GM21381 (cell line): ENCODE data around the gene TGIF1.
"Not testable (repeated sequence)": the region's sequence is repeated elsewhere in the genome, so short reads cannot be mapped to it uniquely, and the experiment has no call there.

ENCODE experiments used
- ATAC-seq: cut with Tn5 transposase; IDR thresholded peaks from one replicate; pipeline ENCODE4 v1.9.1; 2021; ENCODE audit warnings: mild to moderate bottlenecking, moderate library complexity; ENCODE audit not compliant: unreplicated experiment

Gene TGIF1

GRCh38 chr18:3450012-3450798 is at the start of gene TGIF1:
TSS of gene TGIF1 (plus strand) at chr18:3450172. CDS start at chr18:3450490, 318 bp downstream.
- ATAC-seq = no peak

GRCh38 chr18:3400567-3401296 is 49.2 kb upstream of the TGIF1 start:
- ATAC-seq = no peak

GRCh38 chr18:3401669-3402620 is 48.0 kb upstream of the TGIF1 start:
- ATAC-seq = peak; percentile 85

- no peak for ATAC-seq
Observed at GRCh38 chr18:3402982-3403451, 47.0 kb upstream of the TGIF1 start.

- no peak for ATAC-seq
Observed at GRCh38 chr18:3405713-3406112, 44.3 kb upstream of the TGIF1 start.

GRCh38 chr18:3408107-3408506 is 41.9 kb upstream of the TGIF1 start:
- no peak for ATAC-seq

- no peak for ATAC-seq
Observed at GRCh38 chr18:3409811-3410210, 40.2 kb upstream of the TGIF1 start.

GRCh38 chr18:3410273-3410672 is 39.7 kb upstream of the TGIF1 start:
- ATAC-seq = no peak

GRCh38 chr18:3410876-3411275 is 39.1 kb upstream of the TGIF1 start:
- ATAC-seq = not testable (repeated sequence)

- ATAC-seq = no peak
Observed at GRCh38 chr18:3411327-3411726, 38.6 kb upstream of the TGIF1 start.

GRCh38 chr18:3411854-3412268 is 38.1 kb upstream of the TGIF1 start:
- ATAC-seq = no peak

GRCh38 chr18:3412528-3412927 is 37.4 kb upstream of the TGIF1 start:
- ATAC-seq = not testable (repeated sequence)

GRCh38 chr18:3415110-3415509 is 34.9 kb upstream of the TGIF1 start:
- ATAC-seq = no peak

- ATAC-seq = no peak
Observed at GRCh38 chr18:3418083-3418482, 31.9 kb upstream of the TGIF1 start.

GRCh38 chr18:3420919-3421279 is 29.1 kb upstream of the TGIF1 start:
- no peak for ATAC-seq

GRCh38 chr18:3422905-3423304 is 27.1 kb upstream of the TGIF1 start:
- no peak for ATAC-seq

- no peak for ATAC-seq
Observed at GRCh38 chr18:3424280-3424890, 25.6 kb upstream of the TGIF1 start.

GRCh38 chr18:3425030-3425429 is 24.9 kb upstream of the TGIF1 start:
- ATAC-seq = no peak

- no peak for ATAC-seq
Observed at GRCh38 chr18:3425446-3425845, 24.5 kb upstream of the TGIF1 start.

- ATAC-seq = no peak
Observed at GRCh38 chr18:3426074-3426473, 23.9 kb upstream of the TGIF1 start.

GRCh38 chr18:3427944-3428343 is 22.0 kb upstream of the TGIF1 start:
- ATAC-seq = no peak
